ENCODE measurements around the gene BPHL.

DNA sequence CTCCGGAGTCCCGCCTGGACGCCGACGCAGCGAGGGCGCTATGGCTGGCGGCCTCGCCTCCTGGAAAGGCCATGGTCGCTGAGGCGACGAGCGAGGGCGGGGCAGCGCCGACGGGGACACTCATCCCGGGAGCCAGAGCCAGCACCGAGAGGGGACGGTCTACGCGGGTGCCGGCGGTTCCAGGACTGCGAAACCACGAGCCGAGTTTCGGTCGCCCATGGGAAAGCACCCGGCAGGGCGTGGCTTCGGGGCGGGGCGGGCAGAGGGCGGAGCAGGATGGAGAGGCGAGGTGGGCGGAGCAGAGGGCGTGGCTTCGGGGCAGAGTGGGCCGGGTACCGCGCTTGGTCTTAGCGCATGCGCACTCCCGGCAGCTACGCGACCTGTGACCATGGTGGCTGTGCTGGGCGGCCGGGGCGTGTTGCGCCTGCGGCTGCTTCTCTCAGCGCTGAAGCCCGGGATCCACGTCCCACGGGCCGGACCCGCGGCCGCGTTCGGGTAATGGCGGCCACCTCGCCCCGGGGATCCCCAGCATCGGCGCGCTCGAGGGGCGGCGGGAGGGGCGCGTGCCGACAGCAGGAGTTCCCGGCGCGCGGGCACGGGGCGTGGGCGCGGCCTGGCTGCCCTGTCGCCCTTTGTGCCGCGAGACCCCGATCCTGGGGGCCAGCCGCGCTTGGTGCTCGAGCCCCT lies at the start of gene BPHL:
- TF ChIP-seq, protein P1, sequence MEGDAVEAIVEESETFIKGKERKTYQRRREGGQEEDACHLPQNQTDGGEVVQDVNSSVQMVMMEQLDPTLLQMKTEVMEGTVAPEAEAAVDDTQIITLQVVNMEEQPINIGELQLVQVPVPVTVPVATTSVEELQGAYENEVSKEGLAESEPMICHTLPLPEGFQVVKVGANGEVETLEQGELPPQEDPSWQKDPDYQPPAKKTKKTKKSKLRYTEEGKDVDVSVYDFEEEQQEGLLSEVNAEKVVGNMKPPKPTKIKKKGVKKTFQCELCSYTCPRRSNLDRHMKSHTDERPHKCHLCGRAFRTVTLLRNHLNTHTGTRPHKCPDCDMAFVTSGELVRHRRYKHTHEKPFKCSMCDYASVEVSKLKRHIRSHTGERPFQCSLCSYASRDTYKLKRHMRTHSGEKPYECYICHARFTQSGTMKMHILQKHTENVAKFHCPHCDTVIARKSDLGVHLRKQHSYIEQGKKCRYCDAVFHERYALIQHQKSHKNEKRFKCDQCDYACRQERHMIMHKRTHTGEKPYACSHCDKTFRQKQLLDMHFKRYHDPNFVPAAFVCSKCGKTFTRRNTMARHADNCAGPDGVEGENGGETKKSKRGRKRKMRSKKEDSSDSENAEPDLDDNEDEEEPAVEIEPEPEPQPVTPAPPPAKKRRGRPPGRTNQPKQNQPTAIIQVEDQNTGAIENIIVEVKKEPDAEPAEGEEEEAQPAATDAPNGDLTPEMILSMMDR (IDR thresholded peaks at IDR 0.05): no peak
- TF ChIP-seq POLR2A (IDR thresholded peaks at IDR 0.05): peak; percentile 44

Data from testis (tissue), 2 donors.